Activated CD4-positive, alpha-beta T cell treated with anti-CD3 and anti-CD28 coated beads for 24 hours (primary cell): Measurements from ENCODE around the gene PDE4A.
"Not testable (repeated sequence)": the region's sequence is repeated elsewhere in the genome, so short reads cannot be mapped to it uniquely, and the experiment has no call there.

Source experiments
- DNase-seq, 2 donors: peaks; one replicate each; pipeline ENCODE4 v3.0.0-alpha.2; 2020; ENCODE audit warnings: low read depth in 2 of 2

The PDE4A gene

DNA sequence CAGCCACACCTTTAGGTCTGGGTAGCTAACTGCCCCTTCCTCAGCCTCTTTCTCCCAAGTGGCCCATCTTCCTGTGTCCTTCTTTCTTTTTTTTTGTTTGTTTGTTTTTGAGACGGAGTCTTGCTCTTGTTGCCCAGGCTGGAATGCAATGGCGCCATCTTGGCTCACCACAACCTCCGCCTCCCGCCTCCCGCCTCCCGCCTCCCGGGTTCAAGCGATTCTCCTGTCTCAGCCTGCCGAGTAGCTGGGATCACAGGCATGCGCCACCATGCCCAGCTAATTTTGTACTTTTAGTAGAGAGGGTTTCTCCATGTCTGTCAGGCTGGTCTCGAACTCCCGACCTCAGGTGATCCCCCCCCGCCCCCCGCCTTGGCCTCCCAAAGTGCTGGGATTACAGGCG is 41.7 kb downstream of the PDE4A start:
- not testable (repeated sequence) for DNase-seq

DNA sequence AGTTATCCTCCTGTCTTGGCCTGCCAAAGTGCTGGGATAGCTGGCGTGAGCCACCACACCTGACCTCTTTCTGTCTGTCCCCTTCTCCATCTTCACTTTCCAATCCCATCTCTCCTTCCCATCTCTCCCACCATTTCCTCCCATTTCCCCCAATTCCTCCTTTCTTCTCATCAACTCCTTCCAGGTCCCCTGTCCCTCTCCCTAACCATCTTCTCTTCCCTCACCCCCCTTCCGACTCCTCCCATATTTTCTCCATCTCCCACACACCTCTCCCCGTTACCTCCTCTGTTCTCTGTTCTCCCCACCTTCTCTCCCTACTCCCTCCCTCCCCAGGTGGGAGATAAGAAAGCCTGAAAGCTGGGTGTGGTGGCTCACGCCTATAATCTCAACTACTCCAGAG is 42.2 kb downstream of the PDE4A start:
- DNase-seq = no peak

DNA sequence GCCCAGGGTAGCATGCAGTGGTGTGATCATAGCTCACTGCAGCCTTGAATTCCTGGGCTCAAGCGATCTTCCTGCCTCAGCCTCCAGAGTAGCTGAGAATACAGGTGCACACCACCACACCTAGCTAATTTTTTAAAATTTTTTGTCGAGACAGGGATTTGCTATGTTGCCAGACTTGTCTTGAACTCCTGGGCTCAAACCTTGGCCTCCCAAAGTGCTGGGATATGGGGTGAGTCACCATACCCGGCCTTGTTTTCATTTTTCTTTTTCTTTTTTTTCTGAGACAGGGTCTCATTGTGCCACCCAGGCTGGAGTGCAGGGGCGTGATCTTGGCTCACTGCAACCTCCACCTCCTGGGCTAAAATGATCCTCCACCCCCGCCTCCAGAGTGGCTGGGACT is 44.1 kb downstream of the PDE4A start:
- DNase-seq = no peak

DNA sequence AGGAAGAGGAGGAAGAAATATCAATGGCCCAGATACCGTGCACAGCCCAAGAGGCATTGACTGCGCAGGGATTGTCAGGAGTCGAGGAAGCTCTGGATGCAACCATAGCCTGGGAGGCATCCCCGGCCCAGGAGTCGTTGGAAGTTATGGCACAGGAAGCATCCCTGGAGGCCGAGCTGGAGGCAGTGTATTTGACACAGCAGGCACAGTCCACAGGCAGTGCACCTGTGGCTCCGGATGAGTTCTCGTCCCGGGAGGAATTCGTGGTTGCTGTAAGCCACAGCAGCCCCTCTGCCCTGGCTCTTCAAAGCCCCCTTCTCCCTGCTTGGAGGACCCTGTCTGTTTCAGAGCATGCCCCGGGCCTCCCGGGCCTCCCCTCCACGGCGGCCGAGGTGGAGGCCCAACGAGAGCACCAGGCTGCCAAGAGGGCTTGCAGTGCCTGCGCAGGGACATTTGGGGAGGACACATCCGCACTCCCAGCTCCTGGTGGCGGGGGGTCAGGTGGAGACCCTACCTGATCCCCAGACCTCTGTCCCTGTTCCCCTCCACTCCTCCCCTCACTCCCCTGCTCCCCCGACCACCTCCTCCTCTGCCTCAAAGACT is 46.9 kb downstream of the PDE4A start:
- no peak for DNase-seq

DNA sequence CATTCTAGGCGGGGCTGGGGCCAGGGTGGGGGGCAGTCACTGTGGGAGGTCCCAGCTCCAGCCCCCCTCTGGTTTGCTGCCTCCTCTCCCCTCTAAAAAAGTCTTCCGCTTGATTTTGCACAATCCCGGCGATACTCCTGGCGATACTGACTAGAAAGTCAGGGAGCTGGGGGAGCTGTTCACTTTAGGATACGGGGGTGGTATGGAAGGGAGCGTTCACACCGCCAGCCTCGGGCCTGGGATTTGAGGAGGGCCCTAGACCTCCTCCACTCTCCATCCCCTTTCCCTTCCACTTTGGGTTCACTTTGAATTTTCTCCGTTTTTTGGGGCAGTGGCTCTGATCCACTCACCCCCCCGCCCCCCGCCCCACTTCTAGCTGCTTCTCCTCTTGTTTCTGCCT is 47.8 kb downstream of the PDE4A start:
- DNase-seq = no peak

DNA sequence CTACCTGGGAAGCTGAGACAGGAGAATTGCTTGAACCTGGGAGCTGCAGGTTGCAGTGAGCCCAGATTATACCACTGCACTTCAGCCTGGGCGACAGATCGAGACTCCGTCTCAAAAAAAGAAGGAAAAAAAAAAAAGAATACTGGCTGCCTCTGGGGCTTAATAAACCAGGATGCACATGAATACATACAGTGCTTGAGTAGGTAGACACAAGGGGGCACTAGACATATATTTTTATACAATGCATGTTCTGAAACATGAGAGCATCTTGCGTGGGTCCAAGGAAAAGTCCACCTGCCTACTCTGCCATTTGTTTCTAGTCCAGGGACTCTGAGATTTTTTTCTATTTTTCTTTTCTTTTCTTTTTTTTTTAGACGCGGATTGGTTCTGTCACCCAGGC is 51.6 kb downstream of the PDE4A start:
- no peak for DNase-seq

DNA sequence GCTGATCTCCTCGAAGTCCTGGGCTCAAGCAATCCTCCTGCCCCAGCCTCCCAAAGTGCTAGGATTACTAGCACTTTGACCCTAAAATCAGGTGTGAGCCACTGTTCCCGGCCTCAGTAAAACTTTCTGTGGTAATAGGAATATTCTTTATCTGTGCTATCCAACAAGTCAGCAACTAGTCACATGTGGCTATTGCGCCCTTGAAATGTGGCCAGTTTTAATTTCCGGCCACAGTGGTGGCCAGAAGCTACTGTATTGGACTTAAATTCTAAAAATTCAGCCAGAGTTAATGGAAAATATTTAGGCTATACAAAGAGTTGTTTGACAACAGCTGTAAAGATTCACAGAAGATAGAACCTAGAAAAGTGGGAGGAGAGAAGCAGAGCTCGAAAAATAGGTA is 52.9 kb downstream of the PDE4A start:
- DNase-seq = no peak

DNA sequence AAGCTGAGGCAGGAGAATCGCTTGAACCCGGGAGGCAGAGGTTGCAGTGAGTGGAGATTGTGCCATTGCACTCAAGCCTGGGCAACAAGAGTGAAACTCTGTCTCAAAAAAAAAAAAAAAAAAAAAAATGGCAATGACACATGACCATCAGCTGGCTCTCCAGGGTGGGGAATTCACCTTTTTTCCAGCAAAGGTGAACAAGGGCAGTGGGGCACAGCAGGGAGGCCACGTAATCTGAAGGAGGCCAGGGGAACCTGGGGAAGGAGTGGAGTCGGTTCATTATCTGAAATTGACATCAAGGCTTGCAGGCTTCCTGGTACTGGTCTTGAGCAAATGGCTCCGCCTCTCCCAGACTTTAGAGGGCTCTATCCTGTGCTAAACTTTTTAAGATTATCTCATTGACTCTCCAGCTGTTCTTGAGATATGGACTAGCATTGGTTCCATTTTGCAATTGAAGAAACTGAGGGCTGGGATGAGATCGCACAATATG is 54.7 kb downstream of the PDE4A start:
- DNase-seq = no peak

DNA sequence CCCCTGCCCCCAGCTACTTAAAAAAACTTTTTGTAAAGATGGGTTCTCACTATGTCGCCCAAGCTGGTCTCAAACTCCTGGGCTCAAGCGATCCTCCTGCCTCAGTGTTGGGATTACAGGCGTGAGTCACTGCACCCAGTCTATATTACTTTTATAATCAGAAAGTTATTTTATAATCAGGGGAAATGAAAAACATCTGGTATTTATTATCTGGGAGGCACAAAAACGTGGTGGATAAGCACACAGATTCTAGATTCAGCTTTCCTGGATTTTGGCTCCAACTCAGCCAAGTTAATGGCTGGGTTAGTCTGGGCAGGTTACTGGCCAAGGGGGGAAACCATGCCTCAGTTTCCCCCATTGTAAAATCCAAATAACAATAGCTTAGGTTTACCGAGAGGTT is 58.1 kb downstream of the PDE4A start:
- DNase-seq = no peak

DNA sequence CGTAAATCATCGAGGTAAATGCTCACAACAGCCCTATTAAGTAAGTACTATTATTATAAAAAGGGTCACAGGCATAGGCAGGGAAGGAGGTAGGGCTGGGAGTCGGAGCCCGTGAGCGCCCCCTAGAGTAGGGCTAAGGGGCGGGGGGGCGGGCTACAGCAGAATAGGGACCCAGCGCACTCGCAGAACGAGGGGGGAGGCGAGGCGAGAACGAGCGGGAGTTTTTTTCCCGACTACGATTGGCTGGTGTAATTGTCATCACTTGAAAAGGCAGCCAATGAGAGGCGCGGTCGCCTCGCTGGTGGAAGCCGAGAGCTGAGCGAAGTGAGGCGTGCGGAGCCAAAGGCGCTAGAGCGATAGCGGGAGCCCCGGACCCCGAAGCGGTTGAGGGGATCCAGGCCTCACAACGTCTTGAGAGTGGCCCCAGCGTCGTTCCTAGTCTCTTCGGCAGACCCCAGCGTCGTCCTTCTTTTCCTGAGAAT is 58.6 kb downstream of the PDE4A start:
- peak; percentile 77 to 86 for DNase-seq

DNA sequence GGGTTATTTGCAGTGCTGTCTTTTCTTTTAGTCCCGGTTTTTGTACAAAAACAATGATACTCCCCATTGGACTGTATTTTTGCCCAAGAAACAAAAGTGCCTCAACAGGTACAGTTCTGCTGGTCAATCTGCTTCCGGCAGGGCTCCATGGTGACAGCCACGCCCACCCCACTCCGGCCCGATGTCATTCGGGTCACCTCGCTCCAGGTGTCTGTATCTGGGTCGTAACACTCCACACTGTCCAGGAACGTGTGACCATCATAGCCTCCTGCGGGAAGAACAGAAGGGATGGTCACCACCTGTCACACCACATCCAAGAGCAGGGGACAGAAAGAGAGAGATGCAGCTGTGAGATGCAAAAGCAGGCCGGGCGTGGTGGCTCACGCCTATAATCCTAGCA is 66.2 kb downstream of the PDE4A start:
- DNase-seq = no peak

DNA sequence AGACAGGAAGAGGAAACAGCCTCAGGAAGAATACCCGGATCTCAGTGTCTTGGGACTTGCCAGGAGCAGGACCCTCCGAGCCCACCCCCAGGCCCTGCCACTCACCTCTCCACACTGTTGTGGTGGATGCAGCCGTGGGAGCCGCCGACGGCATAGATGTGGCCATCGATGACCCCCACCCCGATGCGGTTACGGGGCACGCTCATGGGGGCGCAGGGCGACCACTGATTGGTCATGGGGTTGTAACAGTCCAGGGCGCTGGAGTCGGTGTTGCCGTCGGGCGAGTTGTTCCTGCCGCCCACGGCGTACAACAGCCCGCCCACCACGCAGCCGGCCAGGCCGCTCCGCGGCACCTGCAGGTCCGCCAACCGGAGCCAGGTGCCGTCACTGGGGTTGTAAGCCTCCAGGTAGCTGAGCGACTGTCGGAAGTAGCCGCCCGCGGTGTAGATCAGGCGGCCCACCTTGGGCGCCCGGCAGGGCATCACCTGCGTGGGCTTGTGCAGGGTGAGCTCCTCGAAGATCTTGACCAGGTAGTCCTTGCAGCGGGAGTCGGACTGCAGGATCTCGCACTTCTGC is 71.2 kb downstream of the PDE4A start:
- DNase-seq = no peak

DNA sequence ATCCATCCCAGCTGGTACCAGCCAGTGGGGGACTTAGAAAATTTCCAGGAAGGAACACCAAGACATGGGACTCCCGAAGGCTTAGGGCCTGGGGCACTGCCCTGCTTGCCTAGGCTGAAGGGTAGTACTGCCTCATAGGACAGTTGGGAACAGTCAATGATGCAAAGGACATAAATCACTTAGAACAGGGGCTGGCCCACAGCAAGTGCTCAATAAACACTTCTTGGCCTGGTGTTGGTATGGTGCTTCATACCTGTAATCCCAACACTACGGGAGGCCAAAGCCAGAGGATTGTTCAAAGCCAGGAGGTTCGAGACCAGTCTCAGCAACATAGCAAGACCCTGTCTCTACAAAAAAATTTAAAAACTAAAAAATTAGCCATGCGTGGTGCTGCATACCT is 77.0 kb downstream of the PDE4A start:
- DNase-seq = no peak

DNA sequence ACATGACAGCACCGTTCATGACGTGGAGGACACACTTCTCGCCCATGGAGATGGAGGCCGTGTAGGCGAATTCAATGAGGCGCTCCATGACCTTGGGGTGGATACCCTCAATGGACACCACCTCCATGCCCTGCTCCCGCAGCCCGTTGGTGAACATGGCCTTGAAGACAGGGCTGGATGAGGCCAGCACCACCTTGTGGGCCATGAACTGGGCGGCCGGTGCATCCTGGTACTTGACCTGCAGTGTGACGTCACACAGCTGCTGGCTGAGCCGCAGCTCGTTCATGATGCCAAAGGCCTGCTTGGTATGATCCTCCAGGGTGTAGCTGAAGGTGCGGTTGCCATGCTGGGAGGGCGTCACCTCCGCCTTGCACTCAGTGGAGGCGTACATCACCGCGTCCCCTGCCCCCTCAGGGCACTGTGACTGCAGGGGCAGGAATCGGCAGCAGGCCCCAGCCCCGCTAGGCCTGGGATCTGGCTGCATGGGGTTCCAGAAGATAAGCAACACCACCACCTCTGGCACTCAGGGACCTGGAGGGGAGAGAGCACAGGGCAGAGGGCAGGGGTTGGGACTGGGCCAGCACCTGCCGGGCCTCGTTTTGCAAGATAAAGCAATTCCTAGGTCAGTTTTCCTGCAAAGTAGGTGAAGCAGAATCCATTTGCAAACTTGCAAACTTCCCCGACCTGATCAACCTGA is 79.4 kb downstream of the PDE4A start:
- no peak for DNase-seq

DNA sequence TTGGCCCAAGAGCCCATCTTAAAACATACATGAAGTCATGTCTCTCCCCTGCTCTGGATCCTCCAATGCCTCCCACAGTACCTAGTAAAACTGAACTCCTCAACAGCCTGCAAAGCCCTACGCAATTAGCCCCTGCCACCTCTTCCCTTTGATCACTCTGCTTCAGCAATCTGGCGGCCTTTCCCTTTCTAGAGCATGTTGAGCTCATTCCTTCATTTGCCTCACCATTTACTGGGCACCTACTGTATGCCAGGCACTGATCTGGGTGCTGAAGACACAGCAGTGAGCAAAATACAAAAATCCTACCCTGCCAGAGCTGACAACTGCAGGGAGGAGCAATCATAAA is 79.9 kb downstream of the PDE4A start:
- no peak for DNase-seq

DNA sequence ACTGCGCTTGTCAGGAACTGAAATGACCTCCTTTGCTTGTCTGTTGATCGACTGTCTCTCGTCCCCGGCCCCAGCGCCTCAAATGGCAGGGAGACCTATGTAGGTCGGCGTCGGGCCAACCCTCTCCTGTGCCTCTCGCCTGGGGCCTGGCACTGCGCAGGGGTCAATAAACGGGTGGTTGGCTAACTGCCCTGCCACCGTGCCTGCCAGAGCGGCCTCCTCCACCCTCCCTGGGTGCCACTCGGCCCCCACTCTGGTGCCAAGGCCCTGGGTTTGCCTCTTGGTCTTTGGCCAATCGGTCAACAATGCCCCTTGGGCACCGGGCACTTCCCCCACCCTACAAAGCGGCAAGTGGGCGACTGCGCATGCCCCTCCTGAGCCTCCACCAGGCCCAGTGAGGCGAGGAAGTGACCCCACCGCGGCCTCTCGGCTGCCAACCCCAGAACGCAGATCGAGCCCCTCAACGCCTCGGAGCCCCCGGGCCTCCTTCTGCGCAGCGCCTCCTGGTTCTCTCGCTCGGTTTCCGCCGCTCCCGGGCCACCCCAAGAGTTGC is 81.7 kb downstream of the PDE4A start:
- DNase-seq = peak; percentile 21 to 31

DNA sequence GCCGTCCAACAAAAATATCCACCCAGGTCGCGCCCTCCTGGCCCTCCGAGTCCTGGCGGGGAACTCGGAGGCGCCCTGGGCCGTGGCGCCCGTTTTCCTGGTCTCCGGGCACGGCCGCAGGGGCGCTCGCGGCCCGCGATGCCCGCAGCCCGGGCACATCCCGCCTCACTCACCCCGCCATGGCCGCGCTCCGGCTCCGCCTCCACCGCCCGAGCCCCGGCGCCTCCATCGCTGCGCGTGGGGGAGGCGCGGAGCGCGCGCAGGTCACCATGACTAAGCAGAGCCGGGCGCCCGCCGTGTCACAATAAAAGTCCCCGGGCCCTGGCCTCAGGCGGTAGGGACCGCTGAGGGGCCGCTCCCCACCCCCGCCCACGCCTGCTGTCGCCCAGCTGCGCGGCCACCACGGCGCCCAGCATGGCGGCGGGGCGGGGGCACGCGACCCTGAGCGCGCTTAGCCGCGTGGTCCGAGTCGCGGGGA is 82.2 kb downstream of the PDE4A start:
- peak; percentile 83 to 87 for DNase-seq

DNA sequence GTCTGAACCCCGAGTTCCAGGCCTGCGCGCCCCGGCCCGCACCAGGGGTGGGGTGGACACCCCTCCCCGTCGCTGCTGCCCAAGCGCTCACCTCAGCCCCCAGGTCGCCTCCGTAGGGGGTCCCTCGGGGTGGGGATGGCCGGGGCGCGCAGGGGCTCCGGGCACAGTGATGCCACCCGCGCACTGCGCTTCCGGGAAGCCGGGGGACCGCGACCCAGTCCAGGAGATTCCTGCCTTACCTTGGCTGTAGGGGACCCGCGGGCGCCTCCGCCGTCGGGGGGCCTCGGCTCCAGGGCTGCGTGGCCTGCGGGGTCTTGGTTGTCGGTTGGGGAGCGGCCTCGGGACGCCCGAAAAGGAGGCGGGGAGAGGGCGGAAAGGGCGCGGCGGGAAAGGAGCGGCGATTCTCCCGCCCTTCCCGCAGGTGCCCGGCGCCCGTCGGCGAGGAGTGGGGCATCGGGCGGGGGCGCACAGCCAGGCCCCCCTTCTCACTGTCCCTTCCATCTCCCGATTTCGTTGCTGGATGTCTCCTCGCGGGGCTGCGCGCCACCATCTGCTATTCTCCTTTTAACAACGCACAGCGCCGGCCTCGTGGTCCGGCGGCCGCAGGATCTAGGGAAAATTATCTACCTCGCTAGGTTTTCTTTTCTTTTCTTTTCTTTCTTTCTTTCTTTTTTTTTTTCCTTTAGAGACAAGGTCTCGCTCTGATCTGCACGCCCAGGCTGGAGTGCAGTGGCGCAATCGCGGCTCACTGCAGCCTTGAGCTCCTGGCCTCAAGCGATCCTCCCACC is 82.9 kb downstream of the PDE4A start, which contains the start of gene KEAP1:
KEAP1 (minus strand) TSS at position 355 of the 788 bp plus-strand sequence. CDS start 3,323 bp downstream, outside the sequence.
- DNase-seq = peak in 1 of 2 donors; percentile 28

DNA sequence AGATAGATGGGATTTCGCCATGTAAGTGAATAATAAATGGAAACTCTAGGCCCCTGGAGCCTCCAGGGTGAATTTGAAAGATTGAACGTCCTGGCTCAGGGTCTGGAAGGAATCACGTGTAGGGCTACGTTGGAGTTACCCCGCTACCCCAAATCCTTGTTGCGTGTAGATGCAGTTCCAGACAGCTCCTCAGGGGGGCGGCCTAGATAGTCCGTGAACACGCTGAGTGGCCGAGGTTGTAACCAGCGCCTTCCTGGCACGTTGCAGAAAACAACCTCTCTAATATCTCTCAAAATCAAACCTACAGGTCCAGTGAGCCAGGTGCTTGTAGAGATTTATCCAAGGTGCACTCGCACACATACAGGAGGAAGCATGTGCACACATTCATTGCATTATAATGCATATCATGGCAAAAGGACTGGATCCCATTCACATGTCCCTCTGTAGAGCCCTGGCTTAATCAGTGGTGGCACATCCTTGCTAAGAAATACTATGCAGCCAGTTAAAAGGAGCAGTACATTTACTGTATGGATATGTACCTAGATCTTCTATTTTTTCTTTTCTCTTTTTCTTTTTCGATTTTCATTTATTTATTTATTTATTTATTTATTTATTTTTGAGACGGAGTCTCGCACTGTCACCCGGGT is 85.4 kb downstream of the PDE4A start:
- DNase-seq = peak; percentile 85 to 86

DNA sequence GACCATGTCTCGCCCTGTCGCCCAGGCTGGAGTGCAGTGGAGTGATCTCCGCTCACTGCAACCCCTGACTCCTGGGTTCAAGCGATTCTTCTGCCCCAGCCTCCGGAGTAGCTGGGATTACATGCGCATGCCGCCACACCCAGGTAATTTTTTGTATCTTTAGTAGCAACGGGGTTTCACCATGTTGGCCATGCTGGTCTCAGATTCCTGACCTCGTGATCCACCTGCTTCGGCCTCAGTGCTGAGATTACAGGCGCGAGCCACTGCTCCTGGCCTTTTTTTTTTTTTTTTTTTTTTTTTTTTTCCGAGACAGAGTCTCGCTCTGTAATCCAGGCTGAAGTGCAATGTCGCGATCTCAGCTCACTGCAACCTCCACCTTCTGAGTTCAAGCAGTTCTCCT is 87.7 kb downstream of the PDE4A start:
- no peak for DNase-seq

DNA sequence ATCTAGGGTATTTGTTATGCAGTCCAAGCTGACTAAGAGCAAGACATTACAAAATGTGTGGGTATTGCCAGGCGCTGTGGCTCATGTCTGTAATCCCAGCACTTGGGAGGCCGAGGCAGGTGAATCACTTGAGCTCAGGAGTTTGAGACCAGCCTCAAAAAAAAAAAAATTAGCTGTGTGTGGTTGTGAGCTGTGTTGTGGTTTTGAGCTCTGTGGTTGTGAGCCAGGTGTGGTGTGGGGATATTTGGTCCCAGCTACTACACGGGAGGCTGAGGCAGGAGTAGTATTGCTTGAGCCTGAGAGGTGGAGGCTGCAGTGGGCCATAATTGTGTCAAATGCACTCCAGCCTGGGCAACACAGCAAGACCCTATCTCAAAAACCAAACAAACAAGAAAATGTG is 88.4 kb downstream of the PDE4A start:
- no peak for DNase-seq
